Umbilical cord (tissue), 2 donors: Measurements from ENCODE around the gene SELENOF. TPM values are rescaled to one million over a fixed set of nuclear protein-coding genes. Genes with fewer than 3 reads are reported as not detected.
"Not testable (repeated sequence)": the region's sequence is repeated elsewhere in the genome, so short reads cannot be mapped to it uniquely, and the experiment has no call there.

Source experiments
- DNase-seq: peaks from one replicate; pipeline ENCODE4 v3.0.0-alpha.2; 2015; ENCODE audit warnings: low spot score
- total RNA-seq: library from RNA; depleted of rRNA; stranded (reverse); fragments of >200 nt; gene quantifications from one replicate; pipeline ENCODE4 v1.2.3, GENCODE V29; 2014; ENCODE audit warnings: low replicate concordance; ENCODE audit not compliant: insufficient read depth

The SELENOF gene
- total RNA-seq, 1 donor from 2014 or later = 154 TPM

- DNase-seq = not testable (repeated sequence)
Observed at GRCh38 chr1:86814118-86814517, 99.8 kb downstream of the SELENOF start.

Other genes starting within 250 kb of the SELENOF start
- 56.1 TPM for gene SH3GLB1, start 209.6 kb downstream of the SELENOF start, total RNA-seq
- gene HS2ST1, start 509 bp upstream of the SELENOF start, total RNA-seq = 18.8 TPM